Measurements from ENCODE around the gene RAE1. TPM values are rescaled to one million over a fixed set of nuclear protein-coding genes. Genes with fewer than 3 reads are reported as not detected.
A peak's percentile ranks its signal among the peaks of the same experiment; 100 is the strongest.

The RAE1 gene
- total RNA-seq, 2 donors from 2014 or later: 15.0 to 20.4 TPM

DNA sequence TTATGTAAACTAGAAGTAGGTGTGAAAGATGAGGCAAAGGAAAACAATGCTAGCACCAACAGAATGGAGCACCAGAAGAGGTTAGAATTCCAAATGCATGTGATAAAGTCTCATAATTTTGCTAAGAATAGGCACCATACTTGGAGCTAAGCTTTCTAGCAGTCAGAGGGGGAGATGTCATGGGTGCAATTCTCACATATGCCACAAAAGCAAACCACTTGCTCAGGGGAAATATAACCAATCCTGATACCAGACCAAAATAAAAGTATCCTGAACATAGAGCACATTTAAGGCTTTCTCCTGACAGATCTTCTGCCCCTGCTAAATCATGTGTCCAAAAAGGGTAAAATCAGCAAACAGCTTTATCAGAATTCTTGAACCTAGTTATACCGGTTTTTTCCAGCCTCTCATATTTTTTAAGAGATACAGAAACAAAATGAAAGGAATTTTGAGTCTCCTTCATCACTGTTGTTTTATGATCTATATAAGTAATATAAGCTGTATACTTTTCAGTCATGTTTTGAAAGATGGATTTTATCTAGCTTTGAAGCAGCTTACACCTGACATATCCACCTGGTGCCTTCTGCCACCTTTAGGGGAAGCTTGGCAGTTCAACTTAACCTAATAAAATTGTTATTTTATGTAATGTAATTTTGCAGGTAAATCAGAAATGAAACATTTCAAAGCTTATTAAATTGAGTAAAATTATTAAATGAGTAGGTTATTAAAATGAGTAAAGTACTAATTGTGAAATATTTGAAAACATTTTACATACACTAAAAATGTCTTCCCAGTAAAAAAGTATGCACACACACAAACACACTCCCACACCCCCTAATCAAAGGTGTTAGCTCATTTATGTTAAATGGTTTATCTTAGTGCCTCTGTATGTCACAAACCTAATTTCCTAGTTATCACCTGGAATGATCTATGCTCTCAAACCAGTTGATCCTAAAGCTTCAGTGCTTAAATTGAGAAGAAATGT lies 18.7 kb upstream of the RAE1 start:
- Histone ChIP-seq H3K4me3 (no peak overlapping the region), H3K36me3 (no peaks in the 10 kb centered on the region), H3K4me1 (ENCODE audit: control insufficient read depth in 1 of 2, low read depth in 2 of 2) (no peaks in the 10 kb centered on the region), H3K9me3 (no peaks in the 10 kb centered on the region), H3K27ac (no peak overlapping the region), H3K27me3 (replicated peaks; ENCODE audit: insufficient read depth) (no peaks in the 10 kb centered on the region)
- no peak for DNase-seq (ENCODE audit: low spot score)
- TF ChIP-seq, protein P1, sequence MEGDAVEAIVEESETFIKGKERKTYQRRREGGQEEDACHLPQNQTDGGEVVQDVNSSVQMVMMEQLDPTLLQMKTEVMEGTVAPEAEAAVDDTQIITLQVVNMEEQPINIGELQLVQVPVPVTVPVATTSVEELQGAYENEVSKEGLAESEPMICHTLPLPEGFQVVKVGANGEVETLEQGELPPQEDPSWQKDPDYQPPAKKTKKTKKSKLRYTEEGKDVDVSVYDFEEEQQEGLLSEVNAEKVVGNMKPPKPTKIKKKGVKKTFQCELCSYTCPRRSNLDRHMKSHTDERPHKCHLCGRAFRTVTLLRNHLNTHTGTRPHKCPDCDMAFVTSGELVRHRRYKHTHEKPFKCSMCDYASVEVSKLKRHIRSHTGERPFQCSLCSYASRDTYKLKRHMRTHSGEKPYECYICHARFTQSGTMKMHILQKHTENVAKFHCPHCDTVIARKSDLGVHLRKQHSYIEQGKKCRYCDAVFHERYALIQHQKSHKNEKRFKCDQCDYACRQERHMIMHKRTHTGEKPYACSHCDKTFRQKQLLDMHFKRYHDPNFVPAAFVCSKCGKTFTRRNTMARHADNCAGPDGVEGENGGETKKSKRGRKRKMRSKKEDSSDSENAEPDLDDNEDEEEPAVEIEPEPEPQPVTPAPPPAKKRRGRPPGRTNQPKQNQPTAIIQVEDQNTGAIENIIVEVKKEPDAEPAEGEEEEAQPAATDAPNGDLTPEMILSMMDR (IDR thresholded peaks at IDR 0.05): no peak
- no peak for ATAC-seq (ENCODE audit: insufficient number of reproducible peaks, low FRiP score, low read depth)

DNA sequence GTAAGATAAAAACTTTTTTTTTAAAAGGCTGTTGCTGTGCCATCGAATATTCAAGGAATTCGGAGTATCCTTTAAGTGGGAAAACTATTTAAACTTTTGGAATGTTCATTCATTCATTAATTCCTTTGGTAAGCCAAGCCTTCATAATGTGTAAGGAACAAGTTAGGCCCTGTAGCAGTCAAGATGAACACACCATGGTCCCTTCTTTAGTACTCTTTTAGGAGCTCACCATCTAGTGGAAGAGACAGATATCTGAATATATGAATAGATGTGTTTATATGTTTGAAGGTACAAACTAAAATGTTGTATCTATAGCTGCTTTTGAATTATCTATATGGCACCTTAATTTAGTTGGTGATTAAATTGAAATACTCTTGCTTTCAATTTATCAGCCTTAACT lies 15.7 kb upstream of the RAE1 start:
- no peaks in the 10 kb centered on the region for H3K9me3 ChIP-seq
- H3K4me1 ChIP-seq (ENCODE audit: control insufficient read depth in 1 of 2, low read depth in 2 of 2): no peaks in the 10 kb centered on the region
- H3K36me3 ChIP-seq: no peaks in the 10 kb centered on the region
- DNase-seq (ENCODE audit: low spot score) (no peak), ATAC-seq (ENCODE audit: insufficient number of reproducible peaks, low FRiP score, low read depth) (no peak)
- no peak overlapping the region for H3K4me3 ChIP-seq
- H3K27me3 ChIP-seq (replicated peaks; ENCODE audit: insufficient read depth): no peaks in the 10 kb centered on the region
- TF ChIP-seq, protein P1 (IDR thresholded peaks at IDR 0.05): no peak
- H3K27ac ChIP-seq: no peak overlapping the region

DNA sequence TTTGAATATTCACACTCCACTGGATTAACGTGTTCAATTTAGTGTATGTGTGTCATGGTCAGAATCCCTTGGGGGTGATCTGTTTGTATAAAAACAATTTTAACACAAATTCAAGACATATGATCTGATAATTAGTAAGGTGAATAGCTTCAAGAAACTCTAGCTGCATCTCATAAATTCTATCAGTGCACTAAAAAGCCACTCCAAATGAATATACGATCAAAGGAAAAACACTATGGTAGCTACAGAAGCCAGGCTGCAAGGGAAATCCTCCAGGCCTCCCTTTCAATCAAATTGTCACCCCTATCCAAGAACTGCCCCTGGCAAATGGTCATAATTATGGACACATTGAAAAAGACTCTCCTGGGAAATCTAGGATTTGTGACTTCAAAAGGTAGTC lies 9.4 kb upstream of the RAE1 start:
- DNase-seq (ENCODE audit: low spot score) (no peak), ATAC-seq (ENCODE audit: insufficient number of reproducible peaks, low FRiP score, low read depth) (no peak)
- H3K27me3 ChIP-seq (replicated peaks; ENCODE audit: insufficient read depth): no peaks in the 10 kb centered on the region
- H3K9me3 ChIP-seq: no peaks in the 10 kb centered on the region
- no peaks in the 10 kb centered on the region for H3K36me3 ChIP-seq
- no peak overlapping the region for H3K27ac ChIP-seq
- TF ChIP-seq, protein P1 (IDR thresholded peaks at IDR 0.05): no peak
- no peaks in the 10 kb centered on the region for H3K4me1 ChIP-seq (ENCODE audit: control insufficient read depth in 1 of 2, low read depth in 2 of 2)
- H3K4me3 ChIP-seq: no peak overlapping the region

DNA sequence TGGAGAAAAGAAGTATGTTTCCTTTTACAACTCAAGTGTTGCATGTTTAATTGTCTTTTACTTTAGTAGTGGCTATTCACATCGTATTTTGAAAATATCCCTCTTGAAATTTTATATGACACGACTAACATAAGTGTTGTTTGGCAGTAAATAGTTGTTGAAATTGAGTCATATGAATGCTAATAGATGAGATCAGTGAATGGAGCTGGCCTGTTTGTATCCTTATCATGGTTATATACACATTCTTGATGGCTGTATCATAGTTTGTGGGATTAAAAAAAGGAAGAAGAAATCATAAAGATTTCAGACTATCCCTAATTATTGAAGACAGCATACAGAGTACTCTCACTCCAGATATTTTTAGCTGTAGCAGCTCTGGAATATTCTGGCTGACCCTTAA lies 8.2 kb upstream of the RAE1 start:
- H3K4me3 ChIP-seq: no peak overlapping the region
- TF ChIP-seq, protein P1 (IDR thresholded peaks at IDR 0.05): no peak
- DNase-seq (ENCODE audit: low spot score) (no peak), ATAC-seq (ENCODE audit: insufficient number of reproducible peaks, low FRiP score, low read depth) (no peak)
- H3K9me3 ChIP-seq: no peaks in the 10 kb centered on the region
- H3K27me3 ChIP-seq (replicated peaks; ENCODE audit: insufficient read depth): no peaks in the 10 kb centered on the region
- H3K36me3 ChIP-seq: no peaks in the 10 kb centered on the region
- H3K27ac ChIP-seq: no peak overlapping the region
- H3K4me1 ChIP-seq (ENCODE audit: control insufficient read depth in 1 of 2, low read depth in 2 of 2): no peaks in the 10 kb centered on the region

DNA sequence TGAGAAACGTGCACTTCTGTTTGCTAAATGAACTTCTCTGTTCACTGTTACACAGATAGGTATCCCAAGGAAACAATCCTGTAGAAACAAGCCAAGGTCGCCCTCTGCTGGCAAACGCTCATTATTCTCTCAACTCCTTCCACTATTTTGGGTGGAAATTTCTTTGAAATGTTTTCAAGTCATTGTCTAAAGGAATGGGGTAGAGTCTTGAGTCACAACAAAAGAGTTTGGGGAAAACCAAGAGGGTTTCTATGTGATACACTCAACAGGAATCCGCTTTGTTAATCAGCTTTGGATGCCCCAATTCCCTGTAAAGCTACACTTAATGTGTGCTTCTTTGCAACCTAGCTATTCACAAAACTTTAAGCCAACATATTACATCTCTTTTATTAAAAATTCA lies 4.6 kb upstream of the RAE1 start:
- no peak overlapping the region for H3K27ac ChIP-seq
- ATAC-seq (ENCODE audit: insufficient number of reproducible peaks, low FRiP score, low read depth): no peak
- no peak for DNase-seq (ENCODE audit: low spot score)

More for the DNA sequence above, 4.6 kb upstream of the RAE1 start:
- H3K9me3 ChIP-seq: no peaks in the 10 kb centered on the region
- no peaks in the 10 kb centered on the region for H3K4me1 ChIP-seq (ENCODE audit: control insufficient read depth in 1 of 2, low read depth in 2 of 2)
- no peak overlapping the region for H3K4me3 ChIP-seq
- TF ChIP-seq, protein P1 (IDR thresholded peaks at IDR 0.05): peak; percentile 62
- H3K27me3 ChIP-seq (replicated peaks; ENCODE audit: insufficient read depth): no peaks in the 10 kb centered on the region
- no peaks in the 10 kb centered on the region for H3K36me3 ChIP-seq
